GM12801 (cell line): ENCODE measurements around the gene MCFD2.

Experiments used
- TF ChIP-seq, protein P1 (sequence below): IDR thresholded peaks from one replicate; pipeline ENCODE4 v1.5.1; 2011; ENCODE audit warnings: control low read depth; ENCODE audit not compliant: insufficient read length; ENCODE audit errors: extremely low read depth

MCFD2 gene

GRCh38 chr2:46956981-46957531 lies 41.5 kb upstream of the MCFD2 start:
- TF ChIP-seq, protein P1, sequence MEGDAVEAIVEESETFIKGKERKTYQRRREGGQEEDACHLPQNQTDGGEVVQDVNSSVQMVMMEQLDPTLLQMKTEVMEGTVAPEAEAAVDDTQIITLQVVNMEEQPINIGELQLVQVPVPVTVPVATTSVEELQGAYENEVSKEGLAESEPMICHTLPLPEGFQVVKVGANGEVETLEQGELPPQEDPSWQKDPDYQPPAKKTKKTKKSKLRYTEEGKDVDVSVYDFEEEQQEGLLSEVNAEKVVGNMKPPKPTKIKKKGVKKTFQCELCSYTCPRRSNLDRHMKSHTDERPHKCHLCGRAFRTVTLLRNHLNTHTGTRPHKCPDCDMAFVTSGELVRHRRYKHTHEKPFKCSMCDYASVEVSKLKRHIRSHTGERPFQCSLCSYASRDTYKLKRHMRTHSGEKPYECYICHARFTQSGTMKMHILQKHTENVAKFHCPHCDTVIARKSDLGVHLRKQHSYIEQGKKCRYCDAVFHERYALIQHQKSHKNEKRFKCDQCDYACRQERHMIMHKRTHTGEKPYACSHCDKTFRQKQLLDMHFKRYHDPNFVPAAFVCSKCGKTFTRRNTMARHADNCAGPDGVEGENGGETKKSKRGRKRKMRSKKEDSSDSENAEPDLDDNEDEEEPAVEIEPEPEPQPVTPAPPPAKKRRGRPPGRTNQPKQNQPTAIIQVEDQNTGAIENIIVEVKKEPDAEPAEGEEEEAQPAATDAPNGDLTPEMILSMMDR, result no peak

DNA sequence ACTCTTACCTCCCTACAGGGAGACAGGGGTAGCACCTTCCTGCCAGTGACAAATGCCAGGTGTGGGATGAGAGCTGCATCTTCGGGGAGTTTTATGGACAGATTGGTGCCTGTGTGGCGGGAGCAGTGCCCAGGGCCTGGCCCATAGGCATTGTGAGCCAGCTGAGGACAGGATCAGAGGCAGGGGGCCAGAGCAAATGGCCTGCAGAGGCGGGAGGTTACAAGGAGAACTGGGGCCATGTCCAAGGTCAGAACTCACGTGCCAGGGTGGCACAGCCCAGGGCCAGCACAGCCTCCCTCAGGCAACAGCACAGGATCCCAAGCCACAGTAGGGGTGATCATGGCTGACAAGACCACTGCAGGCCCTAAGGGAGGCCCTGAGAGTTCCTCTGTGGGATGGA lies 40.2 kb upstream of the MCFD2 start:
- TF ChIP-seq, protein P1, result no peak

GRCh38 chr2:46954951-46955571 lies 39.5 kb upstream of the MCFD2 start:
- TF ChIP-seq, protein P1, result no peak

DNA sequence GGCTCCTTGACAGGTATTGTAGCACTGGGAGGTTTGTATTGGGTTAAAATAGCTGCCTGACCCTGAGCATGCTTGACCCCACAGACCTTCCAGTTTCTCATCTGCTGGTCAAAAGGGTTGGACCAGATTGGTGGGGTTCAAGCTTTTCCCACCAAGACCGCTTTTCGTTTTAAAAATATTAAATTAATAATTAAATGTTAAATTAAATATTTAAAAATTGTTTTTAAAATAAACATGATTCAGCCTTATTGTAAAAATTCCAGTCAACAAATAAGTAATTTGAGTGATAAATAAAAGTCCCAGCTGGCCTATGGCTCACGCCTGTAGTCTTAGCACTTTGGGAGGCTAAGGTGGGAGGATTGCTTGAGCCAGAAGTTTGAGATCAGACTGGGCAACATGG lies 36.6 kb upstream of the MCFD2 start:
- TF ChIP-seq, protein P1, result no peak

GRCh38 chr2:46951290-46952064 lies 35.9 kb upstream of the MCFD2 start:
- TF ChIP-seq, protein P1, result no peak

DNA sequence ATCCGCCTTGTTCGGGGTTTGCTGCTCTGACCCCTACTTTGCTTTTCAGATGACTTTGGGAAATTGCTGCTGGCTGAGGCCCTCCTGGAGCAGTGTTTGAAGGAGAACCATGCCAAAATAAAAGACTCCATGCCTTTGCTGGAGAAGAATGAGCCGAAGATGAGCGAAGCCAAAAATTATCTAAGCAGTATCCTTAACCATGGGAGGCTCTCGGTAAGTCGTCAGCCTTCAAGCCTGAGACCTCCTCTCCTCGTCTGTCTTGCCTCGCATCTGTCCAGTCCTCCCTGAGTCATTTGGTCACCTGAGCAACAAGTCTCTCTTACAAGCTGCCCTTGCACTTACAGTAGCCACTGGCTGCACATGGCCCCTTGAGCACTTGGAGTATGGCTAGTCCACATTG lies 34.7 kb upstream of the MCFD2 start:
- TF ChIP-seq, protein P1, result no peak

DNA sequence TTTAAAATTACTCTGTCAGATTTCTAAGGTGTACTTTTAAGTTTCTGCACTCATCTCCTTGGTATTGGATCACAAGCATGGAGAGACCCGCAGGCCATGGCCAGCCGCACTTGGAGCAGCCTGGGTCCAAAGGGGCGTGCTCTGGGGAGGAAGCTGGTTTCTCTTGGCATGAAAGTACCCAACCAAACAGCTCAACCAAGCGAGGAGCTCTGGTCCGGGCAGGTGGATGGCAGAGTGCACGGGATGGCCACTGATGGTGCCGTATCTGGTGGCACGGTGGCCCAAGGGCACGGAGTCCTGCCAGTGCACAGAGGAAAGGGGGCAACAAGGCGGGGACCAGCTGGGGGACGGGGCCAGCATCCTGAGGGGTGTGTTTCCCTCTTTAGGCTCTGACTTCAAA lies 32.2 kb upstream of the MCFD2 start:
- TF ChIP-seq, protein P1, result no peak
